Activated CD4-positive, alpha-beta T cell treated with anti-CD3 and anti-CD28 coated beads, Interleukin-2, amount 50 U/mL, for 24 hours (primary cell): ENCODE measurements around the gene ATOSA.
A peak's percentile ranks its signal among the peaks of the same experiment; 100 is the strongest.

Experiments used
- DNase-seq, 2 donors: peaks; one replicate each; pipeline ENCODE4 v3.0.0-alpha.2; 2020; ENCODE audit warnings: low read depth in 1 of 2, low spot score in 1 of 2

ATOSA gene, protein sequence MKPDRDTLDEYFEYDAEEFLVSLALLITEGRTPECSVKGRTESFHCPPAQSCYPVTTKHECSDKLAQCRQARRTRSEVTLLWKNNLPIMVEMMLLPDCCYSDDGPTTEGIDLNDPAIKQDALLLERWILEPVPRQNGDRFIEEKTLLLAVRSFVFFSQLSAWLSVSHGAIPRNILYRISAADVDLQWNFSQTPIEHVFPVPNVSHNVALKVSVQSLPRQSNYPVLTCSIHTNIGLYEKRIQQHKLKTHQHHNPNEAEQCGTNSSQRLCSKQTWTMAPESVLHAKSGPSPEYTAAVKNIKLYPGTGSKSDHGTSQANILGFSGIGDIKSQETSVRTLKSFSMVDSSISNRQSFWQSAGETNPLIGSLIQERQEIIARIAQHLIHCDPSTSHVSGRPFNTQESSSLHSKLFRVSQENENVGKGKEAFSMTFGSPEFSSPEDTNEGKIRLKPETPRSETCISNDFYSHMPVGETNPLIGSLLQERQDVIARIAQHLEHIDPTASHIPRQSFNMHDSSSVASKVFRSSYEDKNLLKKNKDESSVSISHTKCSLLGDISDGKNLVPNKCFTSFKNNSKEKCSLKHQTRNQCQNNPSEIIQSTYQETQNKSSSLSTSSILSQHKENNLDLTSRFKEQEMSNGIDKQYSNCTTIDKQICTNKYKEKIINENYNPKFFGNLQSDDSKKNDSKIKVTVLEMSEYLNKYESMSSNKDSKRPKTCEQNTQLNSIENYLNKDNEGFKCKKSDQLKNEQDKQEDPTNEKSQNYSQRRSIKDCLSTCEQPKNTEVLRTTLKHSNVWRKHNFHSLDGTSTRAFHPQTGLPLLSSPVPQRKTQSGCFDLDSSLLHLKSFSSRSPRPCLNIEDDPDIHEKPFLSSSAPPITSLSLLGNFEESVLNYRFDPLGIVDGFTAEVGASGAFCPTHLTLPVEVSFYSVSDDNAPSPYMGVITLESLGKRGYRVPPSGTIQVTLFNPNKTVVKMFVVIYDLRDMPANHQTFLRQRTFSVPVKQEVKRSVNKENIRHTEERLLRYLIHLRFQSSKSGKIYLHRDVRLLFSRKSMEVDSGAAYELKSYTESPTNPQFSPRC

GRCh38 chr15:52679232-52680040 lies at the start of gene ATOSA:
ATOSA (minus strand) TSS chr15:52679388; CDS start chr15:52678021, 1,367 bp downstream.
- peak; percentile 74 to 84 for DNase-seq

- DNase-seq, result no peak
Measured at GRCh38 chr15:52728899-52729298, 49.7 kb upstream of the ATOSA start.

- DNase-seq, result no peak
Measured at GRCh38 chr15:52727815-52728214, 48.6 kb upstream of the ATOSA start.

GRCh38 chr15:52726195-52726594 lies 47.0 kb upstream of the ATOSA start:
- no peak for DNase-seq

- no peak for DNase-seq
Measured at GRCh38 chr15:52718551-52718950, 39.4 kb upstream of the ATOSA start.

DNA sequence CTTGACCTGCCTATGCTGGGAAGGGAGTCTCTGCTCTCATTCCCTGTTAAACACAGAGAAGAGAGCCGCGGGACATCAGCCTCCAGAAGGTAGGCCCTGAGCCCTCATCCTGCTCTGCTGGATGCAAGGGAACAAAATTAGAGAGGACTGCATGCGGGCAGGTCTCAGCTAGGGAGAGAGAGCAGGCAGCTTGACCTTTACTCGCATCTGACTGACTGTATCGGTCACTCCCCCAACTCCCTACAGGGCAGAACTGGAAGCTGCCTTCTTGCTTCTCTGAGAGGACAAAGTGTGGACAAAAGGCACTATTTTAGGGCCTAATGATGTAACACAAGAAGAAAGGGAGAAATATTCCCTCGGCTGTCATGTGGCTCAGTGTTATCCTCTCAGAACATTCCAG lies 38.7 kb upstream of the ATOSA start:
- DNase-seq, result no peak

DNA sequence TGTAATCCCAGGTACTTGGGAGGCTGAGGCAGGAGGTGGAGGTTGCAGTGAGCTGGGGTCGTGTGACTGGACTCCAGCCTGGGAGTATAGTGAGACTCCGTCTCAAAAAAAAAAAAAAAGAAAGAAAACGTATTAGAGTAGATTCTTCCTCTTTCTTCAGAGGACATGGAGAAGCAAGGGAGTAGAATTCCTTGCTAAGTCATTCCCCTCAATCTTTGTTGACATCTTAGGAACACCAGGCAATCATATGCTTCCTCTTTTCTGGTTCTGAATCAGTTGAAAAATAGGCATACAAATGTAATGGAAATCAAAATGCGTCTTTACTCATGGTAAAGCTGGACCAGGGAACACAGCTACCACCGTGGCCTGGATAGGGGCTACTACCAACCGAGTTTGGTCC lies 38.3 kb upstream of the ATOSA start:
- DNase-seq, result no peak

- no peak for DNase-seq
Measured at GRCh38 chr15:52716536-52716935, 37.3 kb upstream of the ATOSA start.

DNA sequence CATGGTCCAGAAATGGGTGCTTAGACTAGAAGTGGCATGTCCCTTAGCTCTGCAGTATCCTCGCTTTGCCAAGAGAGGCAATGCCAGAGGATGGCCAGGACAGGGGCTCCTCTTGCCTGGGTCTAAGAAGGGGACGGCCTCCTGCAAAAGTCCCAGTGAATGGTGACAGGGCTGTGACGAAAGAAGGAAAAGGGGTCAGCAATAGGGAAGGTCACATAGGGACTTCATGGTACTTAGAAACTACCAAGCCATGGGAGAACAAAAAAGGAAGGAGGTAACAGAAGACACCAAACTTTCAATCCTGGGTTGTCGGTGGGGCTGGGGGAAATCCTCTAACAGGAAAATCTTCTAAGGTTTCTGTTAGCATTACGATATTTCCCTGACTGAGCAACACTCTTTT lies 36.2 kb upstream of the ATOSA start:
- no peak for DNase-seq

DNA sequence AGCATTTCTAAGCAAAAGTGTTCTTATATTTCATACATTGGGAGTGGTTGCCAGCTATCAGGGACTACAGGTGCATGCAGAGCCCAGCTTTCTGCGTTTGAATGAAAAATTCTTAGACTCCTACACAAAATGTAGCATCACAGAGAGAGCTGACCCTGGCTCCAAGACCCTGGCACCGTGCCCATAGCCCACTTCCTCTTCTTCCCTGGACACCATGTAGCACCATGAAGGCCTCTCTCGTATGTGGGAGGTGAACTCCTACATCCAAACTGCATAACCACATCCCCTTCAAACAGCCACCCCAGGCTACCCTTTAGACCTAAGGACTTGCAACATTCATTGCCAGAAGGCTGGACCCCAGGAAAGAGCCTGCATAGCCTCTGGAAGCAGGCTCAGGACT lies 35.8 kb upstream of the ATOSA start:
- DNase-seq, result no peak

GRCh38 chr15:52710708-52711389 lies 31.7 kb upstream of the ATOSA start:
- no peak for DNase-seq

DNA sequence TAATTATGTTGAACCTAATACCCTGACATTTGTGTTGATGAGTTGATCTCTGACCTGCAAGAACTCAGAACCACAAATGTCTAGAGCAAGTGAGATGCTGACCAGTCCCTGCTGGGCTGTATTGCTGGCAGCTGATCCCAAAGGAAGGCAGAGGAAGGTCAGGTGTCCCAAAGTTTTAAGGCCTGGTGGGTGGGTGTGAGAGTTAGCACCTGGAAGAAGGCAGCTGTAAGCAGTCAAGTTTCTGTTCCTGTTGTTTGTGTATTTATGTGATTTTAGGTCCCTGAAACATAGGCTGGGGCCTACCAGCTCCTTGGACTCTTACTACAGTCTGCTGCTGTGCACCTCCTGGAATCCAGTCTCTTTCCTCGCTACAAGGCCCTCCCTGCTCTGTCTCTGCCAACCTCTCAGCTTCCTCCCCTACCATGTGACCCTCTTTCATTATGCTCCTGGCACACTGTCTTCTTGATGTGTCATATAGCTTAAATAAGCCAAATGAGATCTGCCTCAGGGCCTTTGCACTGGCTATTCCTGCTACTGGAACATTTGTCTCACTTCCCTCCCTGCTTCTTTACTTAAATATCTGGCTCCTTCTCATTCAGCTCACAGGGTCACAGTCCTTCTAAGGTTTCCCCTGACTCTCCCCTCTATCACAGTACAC lies 31.0 kb upstream of the ATOSA start:
- no peak for DNase-seq

- no peak for DNase-seq
Measured at GRCh38 chr15:52709187-52709981, 30.2 kb upstream of the ATOSA start.

DNA sequence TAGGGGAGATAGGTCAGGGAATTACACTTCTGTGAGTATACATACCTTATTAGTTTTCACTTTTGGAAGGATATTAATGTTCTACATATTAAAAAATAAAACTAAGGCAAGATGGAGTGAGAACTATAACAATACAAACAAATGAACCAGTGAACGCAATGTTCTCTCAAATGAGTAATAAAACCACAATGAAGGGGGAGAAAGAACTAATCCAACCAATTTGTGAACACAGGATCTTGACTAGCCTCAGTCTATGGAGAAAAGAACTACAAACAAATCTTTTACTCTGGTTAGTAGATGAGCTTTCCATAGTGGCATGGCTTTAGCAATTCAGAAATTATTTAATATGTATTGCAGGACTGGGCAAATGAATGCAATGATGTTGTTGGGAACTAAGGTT lies 26.9 kb upstream of the ATOSA start:
- DNase-seq, result no peak

DNA sequence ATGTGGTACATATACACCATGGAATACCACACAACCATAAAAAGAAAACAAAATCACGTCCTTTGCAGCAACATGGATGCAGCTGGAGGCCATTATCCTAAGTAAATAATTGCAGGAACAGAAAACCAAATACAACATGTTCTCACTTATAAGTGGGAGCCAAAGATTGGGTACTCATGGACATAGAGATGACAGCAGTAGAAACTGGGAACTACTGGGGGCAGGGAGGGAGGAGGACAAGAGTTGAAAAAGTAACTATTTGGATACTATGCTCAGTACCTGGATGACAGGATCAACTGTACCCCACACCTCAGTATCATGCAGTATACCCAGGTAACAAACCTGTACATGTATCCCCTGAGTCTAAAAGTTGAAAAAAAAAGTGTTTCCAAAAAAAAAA lies 23.2 kb upstream of the ATOSA start:
- DNase-seq, result no peak

DNA sequence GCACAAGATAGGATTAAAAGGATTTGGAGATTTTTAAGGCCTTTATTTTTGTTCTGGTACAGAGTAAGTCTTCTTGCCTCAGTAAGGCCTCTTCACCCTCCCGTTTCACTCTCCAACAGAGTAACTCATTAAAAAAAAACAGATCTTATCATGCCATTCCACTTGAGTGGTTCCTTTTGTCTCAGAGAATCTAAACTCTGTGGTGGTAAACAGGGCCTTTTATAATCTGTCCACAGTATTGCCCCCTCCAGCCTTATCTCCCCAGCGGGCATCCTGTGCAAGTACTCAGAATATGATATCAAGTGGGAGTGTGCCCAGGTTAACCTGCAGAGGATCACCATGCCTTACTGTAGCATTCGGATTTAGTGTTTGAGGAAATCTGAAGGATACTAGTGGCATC lies 20.3 kb upstream of the ATOSA start:
- DNase-seq, result no peak

- no peak for DNase-seq
Measured at GRCh38 chr15:52698514-52698913, 19.3 kb upstream of the ATOSA start.

GRCh38 chr15:52697051-52697450 lies 17.9 kb upstream of the ATOSA start:
- DNase-seq, result no peak

- no peak for DNase-seq
Measured at GRCh38 chr15:52695154-52695553, 16.0 kb upstream of the ATOSA start.
